IMR-90 (cell line): ENCODE data around the gene SPTLC2. TPM values are rescaled to one million over a fixed set of nuclear protein-coding genes. Genes with fewer than 3 reads are reported as not detected.

Experiments used
- ATAC-seq: fragments of 200-7000 bp; cut with Tn5 transposase; 2 replicates; pipeline ENCODE4 v1.9.1; 2020; ENCODE audit warnings: low read depth, mild to moderate bottlenecking, moderate library complexity
- BruUV-seq: library from RNA; stranded (reverse); fragments of 400-500 nt; replicated peaks from 2 replicates; lab custom pipeline; 2021; lab: Mats Ljungman, UMichigan
- CTCF ChIA-PET: fragments of 300-600 bp; formaldehyde crosslinking; extraction: SDS; loops from one replicate; lab custom pipeline; 2021; ENCODE audit warnings: antibody characterized with exemption; lab: Yijun Ruan, JAX
- POLR2A ChIA-PET: fragments of 300-600 bp; sonication (Branson Sonifier 250); formaldehyde crosslinking; loops from one replicate; lab custom pipeline; 2022; ENCODE audit warnings: antibody characterized with exemption; ENCODE audit not compliant: unreplicated experiment; lab: Charles Lee
- DNase-seq: peaks from one replicate; pipeline ENCODE4 v3.0.0; 2013
- H2AFZ ChIP-seq: replicated peaks from 2 replicates; pipeline ENCODE3; 2013; ENCODE audit warnings: low read length, mild to moderate bottlenecking; ENCODE audit not compliant: poor library complexity
- H2AK5ac ChIP-seq: 2 replicates; pipeline ENCODE4 v1.6.1; 2013; ENCODE audit warnings: low read depth, low read length, inconsistent platforms
- H2AK9ac ChIP-seq: replicated peaks from 2 replicates; pipeline ENCODE3; 2013; ENCODE audit warnings: mild to moderate bottlenecking, low read depth, low read length, moderate library complexity; ENCODE audit not compliant: poor library complexity
- H2BK120ac ChIP-seq: 2 replicates; pipeline ENCODE4 v1.6.1; 2013; ENCODE audit warnings: low read depth, low read length, inconsistent platforms
- H2BK15ac ChIP-seq: 3 replicates; pipeline ENCODE4 v1.6.1; 2013; ENCODE audit warnings: low read depth, low read length, inconsistent platforms
- H2BK20ac ChIP-seq: 2 replicates; pipeline ENCODE4 v1.6.1; 2013; ENCODE audit warnings: low read depth, mild to moderate bottlenecking, inconsistent platforms, low read length, moderate library complexity
- H2BK5ac ChIP-seq: 2 replicates; pipeline ENCODE4 v1.6.1; 2013; ENCODE audit warnings: mild to moderate bottlenecking, low read depth, low read length, inconsistent platforms; ENCODE audit not compliant: poor library complexity, severe bottlenecking
- H3K14ac ChIP-seq: replicated peaks from 2 replicates; pipeline ENCODE4 v1.6.1; 2013; ENCODE audit warnings: low read depth, low read length, inconsistent platforms
- H3K18ac ChIP-seq: 2 replicates; pipeline ENCODE4 v1.6.1; 2013; ENCODE audit warnings: low read depth, low read length, control low read depth
- H3K23ac ChIP-seq: 2 replicates; pipeline ENCODE4 v1.6.1; 2013; ENCODE audit warnings: low read depth, low read length, inconsistent platforms
- H3K27ac ChIP-seq: 2 replicates; pipeline ENCODE4 v1.5.1; 2013; ENCODE audit warnings: mild to moderate bottlenecking, control low read depth, low read length; ENCODE audit not compliant: insufficient read depth
- H3K27me3 ChIP-seq: 2 replicates; pipeline ENCODE4 v1.6.1; 2013; ENCODE audit warnings: low read length; ENCODE audit not compliant: control insufficient read depth, insufficient read depth
- H3K36me3 ChIP-seq: 2 replicates; pipeline ENCODE4 v1.6.1; 2013; ENCODE audit warnings: low read length, mixed read lengths; ENCODE audit not compliant: control insufficient read depth, insufficient read depth
- H3K4ac ChIP-seq: 2 replicates; pipeline ENCODE4 v1.6.1; 2013; ENCODE audit warnings: low read depth, low read length, inconsistent platforms
- H3K4me1 ChIP-seq: 2 replicates; pipeline ENCODE4 v1.6.1; 2013; ENCODE audit warnings: low read length, mixed read lengths; ENCODE audit not compliant: control insufficient read depth, insufficient read depth
- H3K4me2 ChIP-seq: 2 replicates; pipeline ENCODE4 v1.6.1; 2013; ENCODE audit warnings: low read depth, mild to moderate bottlenecking, control low read depth, low read length, moderate library complexity
- H3K4me3 ChIP-seq: 2 replicates; pipeline ENCODE4 v1.5.1; 2013; ENCODE audit warnings: low read depth, mild to moderate bottlenecking, control low read depth, low read length, moderate library complexity; ENCODE audit not compliant: insufficient read depth
- H3K56ac ChIP-seq: 2 replicates; pipeline ENCODE4 v1.6.1; 2013; ENCODE audit warnings: low read length, inconsistent platforms; ENCODE audit not compliant: insufficient read depth; ENCODE audit errors: extremely low read depth
- H3K79me1 ChIP-seq, 2 experiments: 2 replicates each; pipeline ENCODE4 v1.6.1; 2013; ENCODE audit warnings: low read length in 2 of 2, inconsistent platforms in 1 of 2, low read depth in 1 of 2
- H3K9ac ChIP-seq: 2 replicates; pipeline ENCODE4 v1.6.1; 2013; ENCODE audit warnings: low read depth, low read length, control low read depth
- H3K9me1 ChIP-seq: 2 replicates; pipeline ENCODE4 v1.6.1; 2013; ENCODE audit warnings: low read length, inconsistent platforms; ENCODE audit not compliant: insufficient read depth
- H3K9me3 ChIP-seq: 2 replicates; pipeline ENCODE4 v1.6.1; 2013; ENCODE audit warnings: low read length; ENCODE audit not compliant: control insufficient read depth, insufficient read depth
- H4K20me1 ChIP-seq: 2 replicates; pipeline ENCODE4 v1.6.1; 2013; ENCODE audit warnings: low read length, inconsistent platforms; ENCODE audit not compliant: insufficient read depth
- H4K5ac ChIP-seq: 2 replicates; pipeline ENCODE4 v1.6.1; 2013; ENCODE audit warnings: mild to moderate bottlenecking, low read depth, low read length, control low read depth
- H4K8ac ChIP-seq, 2 experiments: 2 replicates each; pipeline ENCODE4 v1.6.1; 2013; ENCODE audit warnings: low read depth in 2 of 2, low read length in 2 of 2, control low read depth in 1 of 2, inconsistent platforms in 1 of 2
- H4K91ac ChIP-seq: 2 replicates; pipeline ENCODE4 v1.6.1; 2013; ENCODE audit warnings: low read depth, low read length, inconsistent platforms; ENCODE audit not compliant: insufficient read depth
- BHLHE40 ChIP-seq: fragments of 150-350 bp; IDR thresholded peaks from 2 replicates; pipeline ENCODE4 v1.6.1; 2016; ENCODE audit warnings: mild to moderate bottlenecking, low read depth, low read length
- CEBPB ChIP-seq: IDR thresholded peaks from 2 replicates; pipeline ENCODE4 v1.6.1; 2012; ENCODE audit warnings: low read depth, low read length, improper control_type of control experiment
- CHD1 ChIP-seq: IDR thresholded peaks from 2 replicates; pipeline ENCODE4 v1.6.1; 2012; ENCODE audit warnings: low read depth, low read length, improper control_type of control experiment
- FOS ChIP-seq: fragments of 150-350 bp; IDR thresholded peaks from 2 replicates; pipeline ENCODE4 v1.6.1; 2016; ENCODE audit warnings: low read depth, low read length
- MAFK ChIP-seq: IDR thresholded peaks from 2 replicates; pipeline ENCODE4 v1.6.1; 2012; ENCODE audit warnings: low read depth, low read length, improper control_type of control experiment
- MAZ ChIP-seq: IDR thresholded peaks from 2 replicates; pipeline ENCODE4 v1.6.1; 2012; ENCODE audit warnings: low read depth, mild to moderate bottlenecking, low read length, improper control_type of control experiment, moderate library complexity, borderline replicate concordance
- NFE2L2 ChIP-seq: fragments of 150-350 bp; IDR thresholded peaks from 2 replicates; pipeline ENCODE4 v1.6.1; 2016; ENCODE audit warnings: low read depth, mild to moderate bottlenecking, low read length
- RAD21 ChIP-seq: IDR thresholded peaks from 2 replicates; pipeline ENCODE4 v1.6.1; 2012; ENCODE audit warnings: low read length, improper control_type of control experiment
- RCOR1 ChIP-seq: IDR thresholded peaks from 2 replicates; pipeline ENCODE4 v1.6.1; 2012; ENCODE audit warnings: mild to moderate bottlenecking, low read length, improper control_type of control experiment; ENCODE audit not compliant: insufficient replicate concordance
- SMC3 ChIP-seq: fragments of 150-350 bp; IDR thresholded peaks from 2 replicates; pipeline ENCODE4 v1.6.1; 2016; ENCODE audit warnings: low read depth, mild to moderate bottlenecking, antibody characterized with exemption, low read length, moderate library complexity
- WGBS, 2 experiments: methylation state at CpG; one replicate each; pipeline versions ENCODE4 v1.1.5 to v1.1.7; 2013; ENCODE audit warnings: missing lambda C conversion rate in 2 of 2; ENCODE audit not compliant: insufficient read length in 1 of 2; ENCODE audit errors: extremely low coverage in 2 of 2; 5-methylcytosine and 5-hydroxymethylcytosine counted together
- dilution Hi-C: fragments of 300-500 bp; cut with HindIII; formaldehyde crosslinking; loops from one replicate; pipeline ENCODE4 v1.14.3; 2018; ENCODE audit warnings: low sequenced_read_pairs; ENCODE audit not compliant: unreplicated experiment
- in situ Hi-C: fragments of 300-500 bp; cut with MboI; formaldehyde crosslinking; loops from 3 replicates; pipeline ENCODE4 v1.14.3; 2019; ENCODE audit warnings: low sequenced_read_pairs, inconsistent platforms, mixed read lengths
- intact Hi-C: fragments of 100-400 bp; cut with micrococcal nuclease; formaldehyde crosslinking; loops from 2 replicates; pipeline ENCODE4 v1.10.0; 2022
- polyA plus RNA-seq, 3 experiments: library from polyadenylated mRNA; depleted of rRNA; stranded (reverse); fragments of >200 nt; gene quantifications; 2 replicates each; pipeline ENCODE4 v1.2.3, GENCODE V29; 2012; ENCODE audit warnings: low replicate concordance in 1 of 3
- total RNA-seq: library from RNA; depleted of rRNA; stranded (reverse); fragments of >200 nt; gene quantifications from 2 replicates; pipeline ENCODE4 v1.2.3, GENCODE V29; 2012
- TF ChIP-seq, protein P1 (sequence below): fragments of 150-350 bp; IDR thresholded peaks from 2 replicates; pipeline ENCODE4 v1.6.1; 2017; ENCODE audit warnings: mild to moderate bottlenecking, antibody characterized with exemption, low read length, low read depth

Gene SPTLC2
- total and polyA plus RNA-seq, 2 of the 4 experiments (the other 2 are of a cell fraction), result 22.6 to 68.3 TPM

- CTCF ChIA-PET, result no interaction called here
- Histone ChIP-seq H4K20me1 (peaks cover 33% of the 10 kb centered on the region), H3K4ac (no peak overlapping the region), H2BK15ac (no peak overlapping the region), H3K27ac (no peak overlapping the region; the same call in 1 of the 2 replicates), H2AK5ac (no peak overlapping the region), H4K8ac (no peak overlapping the region), H3K4me3 (no peak overlapping the region), H2BK5ac (no peak overlapping the region), H3K4me1 (peaks cover 31% of the 10 kb centered on the region), H2AK9ac (no peak overlapping the region), H3K36me3 (peaks cover 6% of the 10 kb centered on the region; the same call in 1 of the 2 replicates), H3K9ac (no peak overlapping the region), H2BK20ac (no peak overlapping the region), H3K9me1 (peaks cover 18% of the 10 kb centered on the region), H3K23ac (no peak overlapping the region; the same call in 1 of the 2 replicates), H3K18ac (no peak overlapping the region), H4K91ac (no peak overlapping the region), H3K14ac (no peak overlapping the region), H3K56ac (no peak overlapping the region), H4K5ac (no peak overlapping the region), H3K27me3 (no peaks in the 10 kb centered on the region), H3K4me2 (no peak overlapping the region), H2AFZ (no peak overlapping the region), H2BK120ac (no peak overlapping the region), H3K79me1 (peaks cover 36 to 64% of the 10 kb centered on the region in 2 experiments; a peak in 3 of 4 replicates), H3K9me3 (no peaks in the 10 kb centered on the region)
- BruUV-seq, result no TSS peak
- ATAC-seq (no peak), DNase-seq (no peak)
- POLR2A ChIA-PET, result interaction anchor here (0.6 kb wide), 1 partner anchor 17 kb away, joined by 5 read pairs; no protein-coding TSS in a partner anchor
- in situ Hi-C loops, result no loop called here
- intact Hi-C loops, result no loop called here
- no peak for TF ChIP-seq MAFK
- no peak for TF ChIP-seq CEBPB
- no peak for TF ChIP-seq CHD1
- TF ChIP-seq NFE2L2, result no peak
- TF ChIP-seq, protein P1, sequence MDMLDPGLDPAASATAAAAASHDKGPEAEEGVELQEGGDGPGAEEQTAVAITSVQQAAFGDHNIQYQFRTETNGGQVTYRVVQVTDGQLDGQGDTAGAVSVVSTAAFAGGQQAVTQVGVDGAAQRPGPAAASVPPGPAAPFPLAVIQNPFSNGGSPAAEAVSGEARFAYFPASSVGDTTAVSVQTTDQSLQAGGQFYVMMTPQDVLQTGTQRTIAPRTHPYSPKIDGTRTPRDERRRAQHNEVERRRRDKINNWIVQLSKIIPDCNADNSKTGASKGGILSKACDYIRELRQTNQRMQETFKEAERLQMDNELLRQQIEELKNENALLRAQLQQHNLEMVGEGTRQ, result no peak
- no peak for TF ChIP-seq FOS
- no peak for TF ChIP-seq SMC3
- TF ChIP-seq MAZ, result no peak
- TF ChIP-seq RCOR1, result no peak
- TF ChIP-seq RAD21, result no peak
- no peak for TF ChIP-seq BHLHE40
- dilution Hi-C loops, result no loop called here
- no CpG with 5 or more reads among the region's 1 CpG for WGBS, 2 experiments
Measured at GRCh38 chr14:77579780-77580179, 36.7 kb downstream of the SPTLC2 start.
